Large intestine (tissue), 3 donors: Measurements from ENCODE around the gene COL23A1. TPM values are rescaled to one million over a fixed set of nuclear protein-coding genes. Genes with fewer than 3 reads are reported as not detected.

Experiments used
- DNase-seq, 2 donors: peaks; one replicate each; pipeline versions ENCODE4 v3.0.0 to v3.0.0-alpha.2; 2013
- H3K27ac ChIP-seq: one replicate; pipeline ENCODE4 v1.5.1; 2013; ENCODE audit warnings: low read length
- H3K27me3 ChIP-seq: 2 replicates; pipeline ENCODE4 v1.6.1; 2013; ENCODE audit warnings: low read length; ENCODE audit not compliant: control insufficient read depth, insufficient read depth
- H3K36me3 ChIP-seq: 2 replicates; pipeline ENCODE4 v1.6.1; 2013; ENCODE audit warnings: low read length; ENCODE audit not compliant: control insufficient read depth, insufficient read depth
- H3K4me1 ChIP-seq: one replicate; pipeline ENCODE4 v1.6.1; 2013; ENCODE audit warnings: low read length; ENCODE audit not compliant: control insufficient read depth, insufficient read depth
- H3K4me3 ChIP-seq: one replicate; pipeline ENCODE4 v1.5.1; 2013; ENCODE audit warnings: low read length
- H3K9me3 ChIP-seq: one replicate; pipeline ENCODE4 v1.6.1; 2013; ENCODE audit warnings: mild to moderate bottlenecking, low read depth, low read length, moderate library complexity; ENCODE audit not compliant: control insufficient read depth
- WGBS: methylation state at CpG from one replicate; pipeline ENCODE4 v1.1.5; 2013; ENCODE audit warnings: low lambda C conversion rate; ENCODE audit not compliant: insufficient coverage; 5-methylcytosine and 5-hydroxymethylcytosine counted together
- polyA plus RNA-seq: library from polyadenylated mRNA; unstranded; fragments of 120-200 nt; gene quantifications from one replicate; pipeline ENCODE4 v1.2.1, GENCODE V29; 2013

COL23A1 gene
- polyA plus RNA-seq, 1 donor = 8.9 TPM

DNA sequence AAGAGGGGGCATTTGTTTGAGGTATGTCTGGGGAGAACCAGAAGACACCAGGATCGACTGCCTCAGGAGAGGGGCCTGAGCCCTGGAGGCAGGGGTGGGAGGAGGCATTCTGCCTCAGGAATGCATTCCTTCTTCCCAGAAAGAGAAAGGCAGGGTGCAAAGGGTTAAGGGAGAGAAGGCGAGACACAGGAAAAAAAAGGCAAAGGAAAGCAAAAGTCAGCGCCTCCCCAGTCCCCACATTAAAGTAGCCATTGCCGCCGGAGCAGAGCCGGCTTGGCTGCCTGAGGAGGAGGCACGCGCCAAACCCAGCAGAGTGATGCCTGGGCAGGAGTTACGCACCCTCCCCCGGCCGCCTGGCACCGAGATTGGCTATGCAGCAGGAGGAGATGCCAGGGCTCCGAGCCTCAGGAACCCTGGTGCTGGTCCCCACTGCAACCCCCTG is 233.7 kb downstream of the COL23A1 start:
- WGBS = no CpG with 5 or more reads among the region's 13 CpGs
- no peak for DNase-seq
- peaks cover 5% of the 10 kb centered on the region for H3K4me1 ChIP-seq
- H3K9me3 ChIP-seq = peaks cover 4% of the 10 kb centered on the region
- peaks cover 14% of the 10 kb centered on the region for H3K27me3 ChIP-seq
- H3K4me3 ChIP-seq = no peak overlapping the region
- H3K27ac ChIP-seq = peak overlapping the region; percentile 23
- H3K36me3 ChIP-seq = no peaks in the 10 kb centered on the region

DNA sequence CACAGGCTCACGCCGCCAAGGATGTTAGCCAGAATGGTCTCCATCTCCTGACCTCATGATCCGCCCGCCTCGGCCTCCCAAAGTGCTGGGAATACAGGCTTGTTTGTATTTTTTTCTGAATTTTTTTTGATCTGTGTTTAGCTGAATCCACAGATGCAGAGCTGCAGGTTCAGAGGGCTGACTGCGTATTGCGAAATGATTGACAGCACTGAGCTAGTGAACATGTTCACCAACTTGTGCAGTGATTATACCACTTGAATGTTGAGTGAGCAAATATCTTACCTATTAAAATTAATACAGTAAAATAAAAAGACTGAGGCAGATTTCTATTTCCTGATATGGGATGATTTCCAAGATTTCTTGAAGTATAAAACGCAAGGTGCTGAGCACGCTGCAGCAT is 234.5 kb downstream of the COL23A1 start:
- H3K27ac ChIP-seq = no peak overlapping the region
- DNase-seq = no peak
- H3K4me1 ChIP-seq = peaks cover 5% of the 10 kb centered on the region
- no peak overlapping the region for H3K4me3 ChIP-seq
- H3K27me3 ChIP-seq = peaks cover 14% of the 10 kb centered on the region
- peaks cover 4% of the 10 kb centered on the region for H3K9me3 ChIP-seq
- H3K36me3 ChIP-seq = no peaks in the 10 kb centered on the region
- WGBS = 82% methylated on average over 2 of the region's 9 CpGs

DNA sequence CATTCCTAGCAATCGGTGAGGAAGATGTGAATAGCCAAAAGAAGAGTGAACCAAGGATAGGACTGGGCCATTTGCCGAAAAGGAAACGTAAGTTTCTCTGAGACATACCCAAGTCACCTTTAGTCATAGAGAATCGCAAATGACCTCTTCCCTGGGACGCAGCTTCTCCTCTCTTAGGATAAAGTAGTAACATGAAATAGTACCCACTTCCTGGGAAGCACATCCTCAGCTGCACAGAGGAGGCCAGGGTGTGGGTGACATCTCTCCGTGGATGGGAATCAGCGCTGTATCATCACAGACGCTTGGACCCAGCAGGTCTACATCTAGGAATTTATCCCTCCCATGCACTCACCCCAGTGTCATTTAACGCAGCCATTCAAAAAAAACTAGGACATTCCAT is 236.7 kb downstream of the COL23A1 start:
- DNase-seq = no peak
- Histone ChIP-seq H3K36me3 (no peaks in the 10 kb centered on the region), H3K9me3 (peaks cover 4% of the 10 kb centered on the region), H3K4me1 (peaks cover 5% of the 10 kb centered on the region), H3K4me3 (no peak overlapping the region), H3K27me3 (peaks cover 14% of the 10 kb centered on the region), H3K27ac (no peak overlapping the region)
- 94% methylated on average over 2 of the region's 9 CpGs for WGBS

DNA sequence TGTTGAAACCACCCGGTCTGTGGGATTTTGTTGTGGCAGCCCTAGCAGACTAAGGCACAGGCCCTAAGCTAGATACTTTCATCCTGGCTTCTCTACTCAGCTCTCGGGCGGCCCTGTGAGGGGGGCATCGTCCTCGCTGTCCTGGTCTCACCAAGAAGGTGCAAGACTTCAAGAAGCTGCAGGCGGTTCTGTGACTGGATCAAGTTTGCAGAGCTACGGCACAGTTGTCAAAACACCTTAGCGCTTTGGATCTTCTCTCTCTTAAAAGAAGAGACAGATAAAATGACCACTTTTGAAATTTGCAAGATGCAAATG is 238.2 kb downstream of the COL23A1 start:
- Histone ChIP-seq H3K9me3 (no peaks in the 10 kb centered on the region), H3K27me3 (peaks cover 10% of the 10 kb centered on the region), H3K36me3 (no peaks in the 10 kb centered on the region), H3K4me1 (peaks cover 2% of the 10 kb centered on the region), H3K4me3 (no peak overlapping the region), H3K27ac (no peak overlapping the region)
- DNase-seq = no peak
- WGBS = no CpG with 5 or more reads among the region's 8 CpGs

DNA sequence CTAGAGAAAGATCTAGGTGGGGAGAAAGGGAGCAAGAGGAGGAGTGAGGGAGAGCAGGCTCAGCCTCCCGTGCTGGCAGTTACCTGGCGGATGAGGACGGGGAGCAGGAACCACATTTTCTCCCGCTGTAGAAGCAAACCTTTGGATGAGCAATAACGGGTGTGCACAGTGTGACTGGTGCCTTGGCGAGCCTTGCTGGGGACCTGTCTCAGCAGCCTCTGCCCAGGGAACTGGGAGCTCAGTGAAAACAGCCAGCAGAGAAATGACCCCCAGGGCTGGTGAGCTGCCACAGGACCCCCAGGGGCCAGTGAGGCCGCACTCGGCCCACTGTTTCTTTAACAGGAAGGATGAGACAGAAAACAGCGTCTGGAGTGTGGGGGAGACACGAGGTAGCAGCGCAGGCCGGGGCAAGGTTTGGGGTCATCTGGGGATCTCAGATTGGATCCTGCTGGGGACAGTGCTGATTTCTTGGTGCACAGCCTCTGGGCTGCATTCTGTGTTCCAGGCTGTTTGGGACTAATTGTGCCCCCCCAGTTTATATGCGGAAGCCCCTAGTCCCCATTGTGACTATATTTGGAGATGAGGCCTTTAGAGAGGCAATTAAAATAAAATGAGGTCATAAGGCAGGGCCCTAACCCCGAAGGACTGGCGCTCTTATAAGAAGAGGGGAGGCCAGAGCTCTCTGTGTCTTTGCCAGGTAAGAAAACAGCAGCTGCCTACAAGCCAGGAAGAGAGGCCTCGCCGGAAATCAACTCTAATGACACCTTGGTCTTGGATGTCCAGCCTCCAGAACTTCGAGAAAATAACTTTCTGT is 238.8 kb downstream of the COL23A1 start:
- no CpG with 5 or more reads among the region's 18 CpGs for WGBS

DNA sequence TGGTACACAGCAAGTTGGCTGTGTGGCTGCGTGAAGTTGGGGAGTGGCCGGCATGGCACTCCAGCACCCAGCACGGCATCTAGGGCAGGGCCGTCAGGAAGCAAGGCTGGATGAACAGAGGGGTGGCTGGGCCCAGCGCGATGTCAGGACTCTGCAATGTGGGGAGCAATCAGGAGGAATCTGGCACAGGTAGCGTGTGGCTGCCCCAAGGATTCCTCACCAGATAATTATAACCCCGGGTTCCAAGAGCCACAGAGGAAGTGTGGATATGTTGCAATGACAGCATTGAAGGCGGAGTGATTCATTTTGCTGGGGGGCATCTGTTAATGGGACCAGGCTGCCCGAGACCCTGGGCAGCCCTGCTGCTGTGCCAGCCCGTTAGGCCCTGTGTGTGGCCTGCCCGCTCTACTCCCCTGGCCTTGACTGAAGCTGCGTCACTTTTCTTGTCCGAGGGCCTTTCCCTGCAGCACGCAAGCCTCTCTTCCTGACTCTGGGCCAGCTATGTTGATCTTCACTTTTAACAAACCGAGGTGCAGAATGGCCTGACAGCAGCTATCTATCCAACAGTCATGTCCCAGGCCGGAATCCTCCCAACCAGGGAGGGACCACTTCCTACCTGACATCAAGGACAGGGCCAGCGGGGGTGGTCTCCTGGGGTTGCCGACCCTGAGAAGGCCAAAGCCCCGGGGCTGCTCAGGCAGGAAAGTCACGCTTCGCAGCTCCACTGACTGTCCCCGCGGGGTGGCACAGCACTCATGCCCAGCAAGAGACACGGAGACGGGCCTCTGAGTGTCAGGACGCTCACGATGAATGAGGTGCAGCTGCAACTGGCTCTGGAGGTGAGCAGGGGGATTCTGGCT is 239.6 kb downstream of the COL23A1 start:
- Histone ChIP-seq H3K27ac (no peak overlapping the region), H3K9me3 (no peaks in the 10 kb centered on the region), H3K4me1 (no peaks in the 10 kb centered on the region), H3K4me3 (no peak overlapping the region), H3K27me3 (no peaks in the 10 kb centered on the region), H3K36me3 (no peaks in the 10 kb centered on the region)
- no peak for DNase-seq
- 92% methylated on average over 4 of the region's 28 CpGs for whole genome bisulfite sequencing

More for the DNA sequence above, 238.8 kb downstream of the COL23A1 start:
- Histone ChIP-seq H3K36me3 (no peaks in the 10 kb centered on the region), H3K27ac (no peak overlapping the region), H3K27me3 (peaks cover 5% of the 10 kb centered on the region), H3K4me3 (no peak overlapping the region), H3K9me3 (no peaks in the 10 kb centered on the region), H3K4me1 (no peaks in the 10 kb centered on the region)
- no peak for DNase-seq

DNA sequence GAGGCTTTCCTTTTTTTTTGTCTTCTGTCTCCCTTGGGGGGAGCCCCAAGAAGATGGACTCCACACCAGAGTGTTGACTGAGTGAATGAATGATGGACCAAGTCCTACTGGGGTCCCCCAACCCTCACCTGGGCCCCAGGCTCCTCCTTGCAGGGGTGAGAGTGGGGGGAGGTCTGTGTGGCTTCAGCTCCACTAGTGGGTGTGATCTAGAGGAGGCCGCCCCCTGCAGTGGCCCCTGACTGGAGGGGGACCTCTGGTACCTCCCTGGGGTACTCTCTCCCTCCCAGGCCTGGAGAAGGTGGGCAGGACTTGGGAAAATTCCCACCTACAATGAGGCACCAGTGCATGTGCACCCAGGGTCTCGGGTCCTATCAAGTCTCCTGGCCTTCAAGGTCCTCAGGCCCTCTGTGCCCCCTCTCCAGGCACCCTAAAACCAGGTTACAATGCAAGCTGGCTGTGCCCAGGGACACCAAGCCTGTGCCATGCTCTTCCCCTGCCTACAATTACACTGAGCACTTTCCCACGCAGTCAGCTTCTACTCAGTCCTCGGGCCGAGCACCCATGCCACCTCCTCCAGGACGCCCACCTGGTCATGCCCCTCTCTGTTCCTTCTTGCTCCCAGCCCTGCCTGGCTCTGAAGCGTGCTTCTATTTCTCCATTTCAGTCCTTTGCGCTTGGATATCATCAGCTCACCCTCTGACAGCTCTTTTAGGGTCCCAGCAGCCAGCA is 240.4 kb downstream of the COL23A1 start:
- Histone ChIP-seq H3K9me3 (no peaks in the 10 kb centered on the region), H3K4me3 (no peak overlapping the region), H3K4me1 (no peaks in the 10 kb centered on the region), H3K27ac (no peak overlapping the region), H3K27me3 (no peaks in the 10 kb centered on the region), H3K36me3 (no peaks in the 10 kb centered on the region)
- no peak for DNase-seq
- WGBS = no CpG with 5 or more reads among the region's 8 CpGs

DNA sequence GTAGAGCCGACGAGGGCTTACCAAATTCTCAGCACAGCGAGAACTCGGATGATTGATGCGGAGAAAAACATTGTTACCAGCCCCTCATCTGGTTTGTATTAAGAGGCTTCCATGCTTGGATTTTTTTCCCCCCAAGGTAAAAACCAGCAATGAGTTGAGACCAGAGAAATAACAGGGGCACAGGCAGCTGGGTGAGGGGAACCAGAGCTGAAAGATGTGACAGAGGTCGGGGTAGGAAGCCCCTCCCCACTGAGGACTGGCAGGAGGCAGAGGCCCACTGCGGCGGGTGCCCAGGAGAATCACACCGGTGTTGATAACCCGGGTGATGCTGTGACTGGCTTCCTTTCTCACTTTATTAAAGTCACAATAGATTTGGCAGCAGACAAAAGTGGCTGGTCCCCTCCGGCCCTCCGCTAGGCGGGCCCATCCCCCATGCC is 241.1 kb downstream of the COL23A1 start:
- Histone ChIP-seq H3K4me1 (no peaks in the 10 kb centered on the region), H3K4me3 (no peak overlapping the region), H3K27me3 (no peaks in the 10 kb centered on the region), H3K36me3 (no peaks in the 10 kb centered on the region), H3K9me3 (no peaks in the 10 kb centered on the region), H3K27ac (no peak overlapping the region)
- no peak for DNase-seq
- no CpG with 5 or more reads among the region's 13 CpGs for WGBS

DNA sequence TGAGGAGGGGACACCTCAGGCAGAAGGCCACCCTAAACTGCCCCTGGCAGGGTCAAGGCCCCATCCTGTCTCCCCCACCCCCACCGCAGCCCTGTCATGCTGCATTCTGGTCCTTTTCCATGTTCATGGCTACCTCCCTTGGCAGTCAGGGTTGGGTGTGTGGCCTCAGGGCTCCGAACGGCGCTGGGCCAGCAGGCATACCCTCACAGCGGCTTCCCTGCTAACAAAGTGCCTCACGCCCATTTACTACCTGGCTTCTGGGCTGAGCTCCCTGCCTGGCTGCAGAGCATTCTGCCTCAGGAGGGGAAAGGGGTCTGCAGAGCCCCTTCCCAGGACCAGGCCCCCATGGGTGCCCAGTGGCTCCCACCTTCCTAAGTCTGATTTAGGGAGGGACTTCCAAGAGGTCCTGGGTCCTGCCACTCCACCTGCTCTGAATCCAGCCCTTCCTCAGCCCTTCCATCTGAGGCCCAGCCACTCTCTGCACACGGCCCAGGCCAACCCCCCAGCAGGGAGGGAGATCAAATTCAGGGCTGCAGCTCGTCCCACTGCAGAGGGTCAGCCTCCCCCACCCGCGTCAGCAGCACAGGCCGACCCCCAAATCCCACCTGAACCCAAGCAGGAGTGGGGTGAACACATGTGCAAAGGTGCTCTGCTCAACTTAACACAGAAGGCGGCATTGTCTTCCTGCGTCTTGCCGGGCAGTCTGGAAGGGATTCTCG is 241.7 kb downstream of the COL23A1 start:
- no CpG with 5 or more reads among the region's 15 CpGs for WGBS
- no peaks in the 10 kb centered on the region for H3K4me1 ChIP-seq
- H3K4me3 ChIP-seq = no peak overlapping the region
- no peaks in the 10 kb centered on the region for H3K36me3 ChIP-seq
- no peaks in the 10 kb centered on the region for H3K9me3 ChIP-seq
- no peak for DNase-seq
- H3K27ac ChIP-seq = no peak overlapping the region
- no peaks in the 10 kb centered on the region for H3K27me3 ChIP-seq

DNA sequence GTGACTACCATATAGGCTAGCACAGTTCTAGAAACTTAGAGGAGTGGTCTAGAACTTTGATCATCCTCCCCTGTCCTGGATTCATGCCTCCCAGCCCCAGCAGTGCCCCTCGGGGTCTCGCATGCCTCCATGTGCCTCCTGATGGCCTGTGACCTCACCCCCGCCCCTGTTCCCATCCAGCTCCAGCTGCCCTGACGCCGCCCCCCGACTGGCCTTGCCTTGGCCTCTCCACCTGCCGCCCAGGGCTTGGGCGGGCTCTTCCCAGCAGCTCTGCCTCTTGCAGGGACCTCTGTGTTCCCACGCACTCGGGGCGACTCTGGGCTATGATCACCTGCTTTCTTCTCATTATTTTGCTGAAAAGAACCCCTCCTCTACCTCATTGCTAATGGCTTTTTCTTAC is 242.2 kb downstream of the COL23A1 start:
- Histone ChIP-seq H3K27ac (no peak overlapping the region), H3K9me3 (no peaks in the 10 kb centered on the region), H3K4me3 (no peak overlapping the region), H3K27me3 (no peaks in the 10 kb centered on the region), H3K36me3 (no peaks in the 10 kb centered on the region), H3K4me1 (no peaks in the 10 kb centered on the region)
- DNase-seq = no peak
- 60% methylated on average over 2 of the region's 11 CpGs for WGBS
